ENCODE results near the gene TRMT6.

Gene TRMT6

GRCh38 chr20:5893052-5893451 lies 57.3 kb downstream of the TRMT6 start:
- no peak for DNase-seq

DNA sequence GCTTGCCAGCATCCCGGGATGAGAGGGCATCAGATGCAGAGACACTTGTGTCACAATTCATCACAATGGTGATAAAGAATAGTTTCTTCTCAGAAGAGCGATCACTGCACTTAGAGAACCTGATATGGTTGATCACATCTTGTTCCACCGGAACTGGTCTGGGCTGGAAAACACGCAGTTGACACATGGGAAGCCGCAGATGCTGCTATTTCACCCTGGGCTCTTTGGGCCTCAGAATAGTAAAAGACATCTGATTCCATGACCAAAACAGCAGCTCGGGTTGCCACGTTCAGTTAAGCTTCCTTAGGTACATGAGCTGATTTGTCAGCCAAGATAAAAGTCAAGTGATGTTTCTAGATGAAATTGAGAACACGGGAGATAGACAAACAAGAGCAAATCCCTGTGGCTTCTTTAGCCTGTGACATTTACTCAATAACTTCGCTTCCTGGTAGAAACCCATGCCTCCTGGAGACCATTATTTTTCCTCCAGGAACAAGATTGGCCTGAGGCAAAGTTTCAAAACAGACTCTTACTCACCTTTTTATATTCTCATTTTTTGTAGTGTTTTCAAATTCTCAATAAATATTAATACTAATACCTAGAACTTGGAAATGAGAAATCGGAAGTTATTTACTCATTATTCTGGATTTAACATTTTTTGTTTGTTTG lies 59.4 kb downstream of the TRMT6 start:
- DNase-seq: no peak

- no peak for DNase-seq
These were observed 62.3 kb downstream of the TRMT6 start for GRCh38 chr20:5888041-5888440.

- no peak for DNase-seq
These were observed 62.9 kb downstream of the TRMT6 start for GRCh38 chr20:5887386-5887785.

Measured in NCI-H748 treated with DMSO at 0.1 percent for 48 hours (cell line).